Stimulated activated naive CD8-positive, alpha-beta T cell treated with anti-CD3 and anti-CD28 coated beads, Interleukin-15, amount 100 ng/mL, for 72 hours (primary cell): ENCODE results near the gene SLC35D1.

Experiments used
- ATAC-seq: fragments of 150-1000 bp; cut with Tn5 transposase; 2 replicates; pipeline ENCODE4 v1.10.0; 2021; ENCODE audit warnings: mild to moderate bottlenecking, moderate library complexity
- DNase-seq, 2 donors: peaks; one replicate each; pipeline ENCODE4 v3.0.0; 2021 to 2022
- H3K27ac Mint-ChIP-seq, 2 donors: one replicate each; pipeline ENCODE4 v1.8.0; 2022; ENCODE audit warnings: mild to moderate bottlenecking in 2 of 2, mixed read lengths in 2 of 2, moderate library complexity in 2 of 2
- H3K27me3 Mint-ChIP-seq: one replicate; pipeline ENCODE4 v1.8.0; 2022; ENCODE audit warnings: mixed read lengths
- H3K4me1 Mint-ChIP-seq: one replicate; pipeline ENCODE4 v1.8.0; 2022; ENCODE audit warnings: mild to moderate bottlenecking, mixed read lengths
- H3K4me3 Mint-ChIP-seq, 2 donors: one replicate each; pipeline ENCODE4 v1.8.0; 2022; ENCODE audit warnings: mild to moderate bottlenecking in 2 of 2, mixed read lengths in 2 of 2, moderate library complexity in 1 of 2
- H3K9me3 Mint-ChIP-seq, 2 donors: one replicate each; pipeline ENCODE4 v1.8.0; 2022; ENCODE audit warnings: mixed read lengths in 2 of 2

SLC35D1 gene

GRCh38 chr1:67019121-67019520, 34.8 kb downstream of the SLC35D1 start:
- Mint-ChIP-seq H3K4me3 (no peak overlapping the region), H3K9me3 (no peaks in the 10 kb centered on the region), H3K4me1 (no peaks in the 10 kb centered on the region), H3K27me3 (no peaks in the 10 kb centered on the region), H3K27ac (no peak overlapping the region)
- ATAC-seq: no peak
- no peak for DNase-seq

DNA sequence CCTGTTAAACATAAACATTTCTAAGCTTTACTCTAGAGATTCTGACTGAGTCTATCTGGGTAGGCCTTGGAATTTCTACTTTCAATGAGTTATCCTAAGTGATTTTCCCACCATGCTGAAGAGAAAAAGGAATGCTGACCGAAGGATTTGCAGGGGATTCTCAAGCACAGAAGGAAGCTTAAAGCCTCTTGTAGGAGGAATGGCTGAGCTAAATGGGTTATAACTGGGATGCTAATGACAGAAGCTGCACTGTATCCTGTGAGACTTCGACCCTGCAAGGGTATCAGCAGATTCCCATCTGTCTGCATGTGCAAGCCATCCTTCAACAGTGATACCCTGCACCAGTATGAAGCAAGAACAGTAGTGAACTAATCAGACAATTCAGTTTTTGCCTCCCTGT, 35.4 kb downstream of the SLC35D1 start:
- no peak overlapping the region for H3K27ac Mint-ChIP-seq
- H3K27me3 Mint-ChIP-seq: no peaks in the 10 kb centered on the region
- no peaks in the 10 kb centered on the region for H3K9me3 Mint-ChIP-seq
- no peaks in the 10 kb centered on the region for H3K4me1 Mint-ChIP-seq
- ATAC-seq: no peak
- DNase-seq: no peak
- H3K4me3 Mint-ChIP-seq: no peak overlapping the region

- no peak overlapping the region for H3K4me3 Mint-ChIP-seq
- no peaks in the 10 kb centered on the region for H3K9me3 Mint-ChIP-seq
- no peaks in the 10 kb centered on the region for H3K4me1 Mint-ChIP-seq
- H3K27ac Mint-ChIP-seq: no peak overlapping the region
- no peak for DNase-seq
- peak; percentile 82 for ATAC-seq
- no peaks in the 10 kb centered on the region for H3K27me3 Mint-ChIP-seq
These were observed 40.4 kb downstream of the SLC35D1 start for GRCh38 chr1:67013573-67013972.

GRCh38 chr1:67009792-67010191, 44.2 kb downstream of the SLC35D1 start:
- ATAC-seq (no peak), DNase-seq (no peak)
- Mint-ChIP-seq H3K4me3 (no peak overlapping the region), H3K9me3 (no peaks in the 10 kb centered on the region), H3K27ac (no peak overlapping the region), H3K4me1 (no peaks in the 10 kb centered on the region), H3K27me3 (no peaks in the 10 kb centered on the region)

DNA sequence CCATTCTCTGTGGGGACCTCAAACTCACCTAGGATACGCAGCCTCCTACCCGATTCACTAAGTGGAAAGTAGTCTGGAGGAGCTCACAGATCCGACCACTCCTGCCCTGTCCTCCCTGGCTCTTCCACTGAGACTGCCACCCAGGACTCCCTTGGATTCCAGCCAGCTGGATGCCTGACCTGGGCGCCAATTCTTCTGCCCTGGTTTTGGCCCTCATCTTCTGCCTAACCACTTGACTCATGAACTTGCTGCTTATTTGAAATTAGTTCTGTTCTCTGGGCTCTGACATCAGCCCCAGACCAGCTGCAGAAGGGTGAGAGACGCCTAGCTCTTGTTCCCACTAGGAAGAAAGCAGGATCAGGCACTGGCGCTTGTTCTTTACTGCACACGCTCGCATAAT, 48.9 kb downstream of the SLC35D1 start:
- Mint-ChIP-seq H3K9me3 (no peaks in the 10 kb centered on the region), H3K4me3 (no peak overlapping the region), H3K4me1 (no peaks in the 10 kb centered on the region), H3K27ac (no peak overlapping the region), H3K27me3 (no peaks in the 10 kb centered on the region)
- no peak for DNase-seq
- ATAC-seq: no peak

- Mint-ChIP-seq H3K27ac (no peak overlapping the region), H3K4me1 (peaks cover 7% of the 10 kb centered on the region), H3K9me3 (no peaks in the 10 kb centered on the region), H3K27me3 (no peaks in the 10 kb centered on the region), H3K4me3 (no peak overlapping the region)
- no peak for DNase-seq
- ATAC-seq: no peak
These were observed 49.8 kb downstream of the SLC35D1 start for GRCh38 chr1:67004176-67004575.

- Mint-ChIP-seq H3K4me3 (no peak overlapping the region), H3K9me3 (no peaks in the 10 kb centered on the region), H3K27me3 (no peaks in the 10 kb centered on the region), H3K4me1 (peaks cover 17% of the 10 kb centered on the region), H3K27ac (no peak overlapping the region)
- DNase-seq (no peak), ATAC-seq (no peak)
These were observed 52.1 kb downstream of the SLC35D1 start for GRCh38 chr1:67001682-67002425.

GRCh38 chr1:66999640-67000400, 54.1 kb downstream of the SLC35D1 start:
- Mint-ChIP-seq H3K4me1 (peaks cover 26% of the 10 kb centered on the region), H3K4me3 (no peak overlapping the region), H3K9me3 (no peaks in the 10 kb centered on the region), H3K27ac (no peak overlapping the region), H3K27me3 (no peaks in the 10 kb centered on the region)
- ATAC-seq (no peak), DNase-seq (no peak)

DNA sequence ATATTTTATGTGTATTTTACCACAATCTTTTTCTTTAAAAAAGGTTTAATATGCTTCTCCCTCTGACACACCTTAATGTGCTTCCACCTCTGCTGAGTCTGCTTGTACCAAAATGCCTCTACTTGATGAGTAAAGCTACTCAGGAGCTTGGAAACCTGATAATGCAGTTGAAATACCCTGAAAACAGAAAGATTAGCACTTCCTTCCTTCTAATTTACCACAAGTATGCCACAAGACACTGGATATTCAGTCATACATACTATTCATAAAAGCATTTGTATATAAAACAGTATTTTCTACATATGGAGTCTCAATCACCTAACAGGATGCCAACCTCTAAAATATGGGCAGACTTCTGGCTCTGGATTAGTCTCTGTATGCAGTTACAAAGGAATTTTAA, 55.0 kb downstream of the SLC35D1 start:
- Mint-ChIP-seq H3K27ac (peak overlapping the region; percentile 20 to 85), H3K9me3 (no peaks in the 10 kb centered on the region), H3K4me3 (no peak overlapping the region), H3K4me1 (peaks cover 26% of the 10 kb centered on the region), H3K27me3 (no peaks in the 10 kb centered on the region)
- ATAC-seq: peak; percentile 61
- DNase-seq: no peak

DNA sequence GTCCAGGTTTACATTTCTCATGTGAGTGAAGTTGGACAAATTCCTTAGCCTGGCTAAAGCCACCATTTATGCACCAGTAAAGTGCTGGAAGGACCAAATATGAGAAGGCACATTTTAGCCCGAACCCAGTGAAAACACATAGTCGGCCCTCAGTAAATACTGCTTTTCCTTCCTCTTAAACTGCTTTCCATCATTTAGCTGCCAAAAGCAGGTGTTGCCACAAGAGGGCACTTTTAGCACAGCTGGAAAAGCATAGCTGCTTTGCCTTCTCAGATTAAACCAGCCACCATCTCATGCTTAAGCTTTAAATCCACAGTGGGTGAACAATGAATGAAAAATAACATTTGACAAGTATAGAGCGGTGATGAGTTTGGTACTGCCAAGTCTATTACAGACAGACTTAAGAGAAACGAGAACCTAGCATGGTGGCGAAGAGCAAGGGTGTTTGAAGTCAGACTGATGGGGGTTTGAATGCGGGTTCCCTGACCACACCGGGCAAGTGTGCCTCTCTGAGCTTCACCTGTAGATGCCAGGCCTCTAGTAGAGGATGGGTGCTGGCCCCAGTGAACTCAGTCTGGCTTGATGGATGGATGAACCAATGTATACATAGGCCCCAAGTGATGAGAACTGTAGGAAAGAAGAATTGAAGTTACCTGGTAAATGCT, 57.8 kb downstream of the SLC35D1 start:
- DNase-seq (peak; percentile 48 to 66), ATAC-seq (peak; percentile 81)
- Mint-ChIP-seq H3K4me1 (peaks cover 26% of the 10 kb centered on the region), H3K27ac (peak overlapping the region; percentile 55 to 58), H3K9me3 (no peaks in the 10 kb centered on the region), H3K27me3 (no peaks in the 10 kb centered on the region), H3K4me3 (no peak overlapping the region)

GRCh38 chr1:66993076-66993475, 60.9 kb downstream of the SLC35D1 start:
- no peak for ATAC-seq
- Mint-ChIP-seq H3K4me3 (no peak overlapping the region), H3K9me3 (no peaks in the 10 kb centered on the region), H3K27ac (no peak overlapping the region), H3K27me3 (no peaks in the 10 kb centered on the region), H3K4me1 (peaks cover 11% of the 10 kb centered on the region)
- DNase-seq: no peak

- peaks cover 40% of the 10 kb centered on the region for H3K4me1 Mint-ChIP-seq
- H3K27ac Mint-ChIP-seq: no peak overlapping the region
- H3K27me3 Mint-ChIP-seq: no peaks in the 10 kb centered on the region
- ATAC-seq (no peak), DNase-seq (no peak)
- H3K4me3 Mint-ChIP-seq: no peak overlapping the region
- H3K9me3 Mint-ChIP-seq: no peaks in the 10 kb centered on the region
These were observed 68.1 kb downstream of the SLC35D1 start for GRCh38 chr1:66985835-66986234.

DNA sequence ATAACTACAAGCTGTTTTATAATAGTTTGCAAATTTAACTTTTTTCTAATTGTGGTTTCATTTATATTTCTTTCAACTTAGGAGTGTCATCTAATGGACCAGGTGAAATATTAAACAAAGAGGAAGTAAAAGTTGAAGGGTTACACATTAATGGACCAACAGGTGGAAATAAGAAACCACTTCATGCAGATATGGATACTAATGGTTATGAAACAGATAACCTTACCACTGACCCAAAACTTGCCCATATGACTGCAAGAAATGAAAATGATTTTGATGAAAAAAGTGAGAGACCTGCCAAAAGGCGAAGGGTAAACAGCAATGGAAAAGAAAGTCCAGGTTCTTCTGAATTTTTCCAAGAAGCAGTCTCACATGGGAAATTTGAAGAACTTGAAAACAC, 69.5 kb downstream of the SLC35D1 start:
- H3K27ac Mint-ChIP-seq: peak overlapping the region; percentile 36 to 75
- DNase-seq: no peak
- H3K9me3 Mint-ChIP-seq: no peaks in the 10 kb centered on the region
- ATAC-seq: peak; percentile 85
- no peaks in the 10 kb centered on the region for H3K27me3 Mint-ChIP-seq
- H3K4me1 Mint-ChIP-seq: peaks cover 42% of the 10 kb centered on the region
- peak overlapping the region; percentile 27 to 43 for H3K4me3 Mint-ChIP-seq

DNA sequence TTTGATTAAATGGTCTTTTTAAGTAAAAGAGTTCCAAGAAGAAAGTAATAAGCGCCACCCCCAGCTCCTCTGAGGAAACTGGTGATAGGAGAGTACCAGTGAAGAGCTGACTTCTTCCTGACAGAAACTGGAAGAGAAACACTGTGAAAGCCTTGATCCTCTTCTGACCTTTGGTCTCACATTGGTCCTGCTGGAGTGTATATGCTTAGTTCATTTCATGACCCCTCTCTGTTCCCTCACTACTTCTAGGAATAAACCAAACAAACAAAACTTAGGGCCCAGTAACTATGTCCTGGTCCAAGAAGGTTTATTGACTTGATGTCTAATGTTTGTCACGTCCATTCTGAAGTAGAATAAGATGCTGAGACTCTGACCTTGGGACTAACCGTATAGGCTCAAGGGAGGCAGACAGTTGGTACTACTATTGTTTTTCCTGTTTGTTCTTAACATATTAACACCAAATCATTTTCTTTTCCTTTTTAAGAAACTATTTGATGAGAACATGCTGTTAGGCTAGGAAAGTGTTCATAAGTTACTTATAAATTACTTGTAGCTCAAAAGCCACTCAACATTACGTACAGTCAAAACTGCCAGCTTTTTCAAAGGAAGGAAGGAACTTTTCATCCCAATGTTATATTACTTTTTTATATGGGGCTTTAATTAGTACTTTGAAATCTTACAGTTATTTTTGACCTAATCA, 71.2 kb downstream of the SLC35D1 start:
- Mint-ChIP-seq H3K27ac (peak overlapping the region in 1 of 2 donors; percentile 71), H3K4me3 (peak overlapping the region in 1 of 2 donors; percentile 59), H3K27me3 (no peaks in the 10 kb centered on the region), H3K4me1 (peaks cover 36% of the 10 kb centered on the region), H3K9me3 (no peaks in the 10 kb centered on the region)
- no peak for DNase-seq
- ATAC-seq: peak; percentile 26

DNA sequence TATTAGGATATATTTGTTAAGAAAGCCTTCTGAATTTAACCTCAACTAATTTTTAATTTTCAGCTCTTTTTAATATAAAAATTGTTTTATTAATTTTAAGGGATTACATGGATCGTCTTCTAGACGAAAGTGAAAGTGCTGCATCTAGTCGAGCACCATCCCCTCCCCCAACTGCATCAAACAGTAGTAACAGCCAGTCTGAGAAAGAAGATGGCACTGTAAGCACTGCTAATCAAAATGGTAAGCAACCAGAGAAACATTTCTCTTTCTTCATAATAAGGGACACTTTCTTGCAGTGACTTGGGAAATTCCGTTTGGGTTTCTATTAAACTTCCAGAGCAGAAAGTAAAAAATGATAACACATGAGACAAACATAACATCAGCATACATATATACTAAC, 72.3 kb downstream of the SLC35D1 start:
- peak overlapping the region in 1 of 2 donors; percentile 44 for H3K27ac Mint-ChIP-seq
- ATAC-seq (peak; percentile 80), DNase-seq (peak in 1 of 2 donors; percentile 36)
- no peaks in the 10 kb centered on the region for H3K27me3 Mint-ChIP-seq
- H3K4me3 Mint-ChIP-seq: peak overlapping the region; percentile 42 to 59
- H3K9me3 Mint-ChIP-seq: no peaks in the 10 kb centered on the region
- peaks cover 35% of the 10 kb centered on the region for H3K4me1 Mint-ChIP-seq
